ENCODE data around the gene ZC3H18.

ZC3H18 gene

GRCh38 chr16:88578446-88579313 is 8.5 kb downstream of the ZC3H18 start:
- no peaks in the 10 kb centered on the region for H3K4me1 Mint-ChIP-seq
- H3K27ac Mint-ChIP-seq = peak overlapping the region; percentile 83
- no peaks in the 10 kb centered on the region for H3K27me3 Mint-ChIP-seq (ENCODE audit: low read depth, poor library complexity)
- peaks cover 46% of the 10 kb centered on the region for H3K36me3 Mint-ChIP-seq (ENCODE audit: low read depth)
- TF ChIP-seq, protein P1, sequence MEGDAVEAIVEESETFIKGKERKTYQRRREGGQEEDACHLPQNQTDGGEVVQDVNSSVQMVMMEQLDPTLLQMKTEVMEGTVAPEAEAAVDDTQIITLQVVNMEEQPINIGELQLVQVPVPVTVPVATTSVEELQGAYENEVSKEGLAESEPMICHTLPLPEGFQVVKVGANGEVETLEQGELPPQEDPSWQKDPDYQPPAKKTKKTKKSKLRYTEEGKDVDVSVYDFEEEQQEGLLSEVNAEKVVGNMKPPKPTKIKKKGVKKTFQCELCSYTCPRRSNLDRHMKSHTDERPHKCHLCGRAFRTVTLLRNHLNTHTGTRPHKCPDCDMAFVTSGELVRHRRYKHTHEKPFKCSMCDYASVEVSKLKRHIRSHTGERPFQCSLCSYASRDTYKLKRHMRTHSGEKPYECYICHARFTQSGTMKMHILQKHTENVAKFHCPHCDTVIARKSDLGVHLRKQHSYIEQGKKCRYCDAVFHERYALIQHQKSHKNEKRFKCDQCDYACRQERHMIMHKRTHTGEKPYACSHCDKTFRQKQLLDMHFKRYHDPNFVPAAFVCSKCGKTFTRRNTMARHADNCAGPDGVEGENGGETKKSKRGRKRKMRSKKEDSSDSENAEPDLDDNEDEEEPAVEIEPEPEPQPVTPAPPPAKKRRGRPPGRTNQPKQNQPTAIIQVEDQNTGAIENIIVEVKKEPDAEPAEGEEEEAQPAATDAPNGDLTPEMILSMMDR (IDR thresholded peaks at IDR 0.05) = no peak
- no peak for DNase-seq
- no peaks in the 10 kb centered on the region for H3K9me3 Mint-ChIP-seq
- H3K4me3 Mint-ChIP-seq = no peak overlapping the region

DNA sequence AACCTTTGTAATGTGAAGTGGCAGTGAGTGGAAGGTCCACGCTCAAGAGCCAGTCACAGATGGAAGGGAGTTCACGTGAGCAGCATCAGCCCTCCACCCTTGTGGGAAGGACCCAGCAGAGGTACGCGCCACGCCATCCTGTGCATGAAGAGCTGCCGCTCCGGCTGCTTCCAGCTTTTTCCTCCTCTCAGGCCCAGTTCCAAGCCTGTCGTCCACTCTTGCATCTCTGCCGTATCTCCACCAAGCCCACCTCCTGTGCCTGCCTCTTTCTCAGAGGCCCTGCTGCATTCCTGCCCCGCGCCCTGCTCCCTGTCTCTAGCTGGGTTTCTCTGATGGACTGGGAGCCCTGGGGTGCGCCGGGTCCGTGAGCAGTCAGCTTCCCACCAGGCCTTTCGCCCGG is 10.2 kb downstream of the ZC3H18 start:
- H3K27ac Mint-ChIP-seq = no peak overlapping the region
- TF ChIP-seq, protein P1 (IDR thresholded peaks at IDR 0.05) = no peak
- no peaks in the 10 kb centered on the region for H3K4me1 Mint-ChIP-seq
- H3K27me3 Mint-ChIP-seq (ENCODE audit: low read depth, poor library complexity) = no peaks in the 10 kb centered on the region
- no peaks in the 10 kb centered on the region for H3K9me3 Mint-ChIP-seq
- DNase-seq = no peak
- peaks cover 40% of the 10 kb centered on the region for H3K36me3 Mint-ChIP-seq (ENCODE audit: low read depth)
- no peak overlapping the region for H3K4me3 Mint-ChIP-seq

- Mint-ChIP-seq H3K4me3 (no peak overlapping the region), H3K27ac (peak overlapping the region; percentile 75)
- TF ChIP-seq, protein P1 (IDR thresholded peaks at IDR 0.05) = no peak
These were observed 10.8 kb downstream of the ZC3H18 start for GRCh38 chr16:88581033-88581432.

GRCh38 chr16:88582912-88583575 is 12.8 kb downstream of the ZC3H18 start:
- Mint-ChIP-seq H3K4me3 (no peak overlapping the region), H3K36me3 (ENCODE audit: low read depth) (peaks cover 33% of the 10 kb centered on the region), H3K27ac (no peak overlapping the region), H3K9me3 (no peaks in the 10 kb centered on the region), H3K4me1 (no peaks in the 10 kb centered on the region), H3K27me3 (ENCODE audit: low read depth, poor library complexity) (no peaks in the 10 kb centered on the region)
- TF ChIP-seq, protein P1 (IDR thresholded peaks at IDR 0.05) = no peak
- DNase-seq = no peak

More at GRCh38 chr16:88581033-88581432, 10.8 kb downstream of the ZC3H18 start:
- H3K9me3 Mint-ChIP-seq = no peaks in the 10 kb centered on the region
- no peaks in the 10 kb centered on the region for H3K4me1 Mint-ChIP-seq
- H3K27me3 Mint-ChIP-seq (ENCODE audit: low read depth, poor library complexity) = no peaks in the 10 kb centered on the region
- peaks cover 39% of the 10 kb centered on the region for H3K36me3 Mint-ChIP-seq (ENCODE audit: low read depth)
- no peak for DNase-seq

DNA sequence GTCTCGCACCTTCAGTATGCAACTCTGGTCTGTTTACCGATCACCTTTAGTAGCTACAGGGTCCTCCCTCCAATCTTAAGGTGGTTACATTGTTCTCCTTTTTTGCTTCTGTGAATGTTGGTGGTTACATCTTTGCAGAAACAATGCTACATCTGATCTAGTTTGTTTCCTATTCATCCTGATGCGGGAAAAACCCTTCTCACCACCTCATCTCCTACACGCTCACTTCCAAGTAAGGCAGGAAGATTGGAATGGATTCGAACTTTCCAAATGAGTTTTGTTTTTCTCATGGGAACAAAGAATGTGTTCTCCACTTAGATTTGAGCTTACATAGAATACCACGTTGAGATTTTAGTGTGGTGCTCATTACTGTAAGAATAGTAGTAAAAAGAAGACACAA is 14.5 kb downstream of the ZC3H18 start:
- DNase-seq = no peak
- Mint-ChIP-seq H3K9me3 (no peaks in the 10 kb centered on the region), H3K4me1 (no peaks in the 10 kb centered on the region), H3K27ac (peak overlapping the region; percentile 34), H3K4me3 (no peak overlapping the region), H3K36me3 (ENCODE audit: low read depth) (peaks cover 42% of the 10 kb centered on the region), H3K27me3 (ENCODE audit: low read depth, poor library complexity) (no peaks in the 10 kb centered on the region)
- TF ChIP-seq, protein P1 (IDR thresholded peaks at IDR 0.05) = no peak

All from nephron progenitor cell (in vitro differentiated cells).